Measurements from ENCODE around the gene DDX47.
"Not testable (repeated sequence)": the region's sequence is repeated elsewhere in the genome, so short reads cannot be mapped to it uniquely, and the experiment has no call there.

The DDX47 gene

DNA sequence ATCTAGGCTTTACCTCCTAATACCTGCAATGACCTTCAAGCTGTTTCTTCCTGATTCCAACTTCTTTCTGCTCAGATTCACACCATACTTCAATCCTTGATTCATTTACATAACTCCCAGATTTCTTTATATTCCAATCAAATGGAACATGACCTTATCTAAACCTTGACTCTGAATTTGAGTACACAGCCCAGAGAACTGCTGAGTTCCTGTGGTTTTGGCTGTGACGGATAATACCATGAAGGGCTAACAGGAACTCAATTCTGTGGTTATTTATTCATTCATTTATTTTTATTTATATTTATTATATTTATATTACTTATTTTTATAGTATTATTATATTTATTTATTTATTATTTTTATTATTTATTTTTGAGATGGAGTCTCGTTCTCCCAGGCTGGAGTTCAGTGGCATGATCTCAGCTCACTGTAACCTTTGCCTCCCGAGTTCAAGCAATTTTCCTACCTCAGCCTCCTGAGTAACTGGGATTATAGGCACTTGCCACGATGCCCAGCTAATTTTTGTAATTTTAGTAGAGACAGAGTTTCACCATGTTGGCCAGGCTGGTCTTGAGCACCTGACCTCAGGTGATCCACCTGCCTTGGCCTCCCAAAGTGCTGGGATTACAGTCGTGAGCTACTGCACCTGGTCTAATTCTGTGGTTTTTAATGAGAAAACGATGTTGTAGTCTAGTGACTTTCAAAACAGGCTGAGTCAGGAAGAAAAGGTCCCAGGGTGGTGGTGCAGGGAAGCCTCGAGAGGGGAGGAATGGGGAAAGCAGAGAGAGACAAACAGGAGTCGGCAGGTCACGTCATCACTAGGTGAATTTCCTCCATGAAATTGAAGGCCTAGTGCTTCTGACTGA lies 16.0 kb upstream of the DDX47 start:
- DNase-seq (ENCODE audit: low read depth in 2 of 2) = no peak

DNA sequence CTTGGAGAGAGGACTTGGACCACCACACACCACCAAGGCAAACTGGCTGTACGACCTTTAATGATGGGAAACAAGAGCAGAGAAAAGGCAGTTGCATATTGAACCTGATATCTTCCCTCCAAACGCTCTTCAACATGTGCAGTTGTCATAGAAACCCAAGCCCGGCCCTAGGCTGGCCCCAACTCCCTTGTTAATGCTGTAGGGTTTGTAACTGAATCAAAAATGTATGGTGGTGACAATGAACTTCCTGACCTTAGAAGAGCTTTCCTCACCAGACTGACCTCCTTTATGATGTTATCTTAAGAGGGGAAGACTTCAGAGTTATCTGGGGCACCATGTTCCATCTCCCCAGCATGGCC lies 15.4 kb upstream of the DDX47 start:
- no peak for DNase-seq (ENCODE audit: low read depth in 2 of 2)

DNA sequence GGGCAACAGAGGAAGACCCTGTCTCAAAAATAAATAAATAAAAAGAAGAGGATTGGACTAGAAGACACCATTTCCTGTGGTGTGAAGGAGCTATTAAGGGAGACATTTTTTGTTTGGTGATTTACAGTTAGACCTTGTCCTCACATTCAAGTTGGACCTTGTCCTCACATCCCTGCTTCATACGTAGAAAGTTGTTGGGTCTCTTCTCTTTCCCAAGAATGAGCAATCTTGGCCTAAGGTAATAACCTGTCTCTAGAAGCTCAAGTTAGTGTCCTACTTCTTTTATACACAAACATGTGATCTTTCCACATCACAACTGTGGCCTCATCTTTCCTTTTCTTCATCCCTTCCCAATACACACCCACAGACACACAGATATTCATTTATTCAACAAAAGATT lies 14.7 kb upstream of the DDX47 start:
- DNase-seq (ENCODE audit: low read depth in 2 of 2) = no peak

DNA sequence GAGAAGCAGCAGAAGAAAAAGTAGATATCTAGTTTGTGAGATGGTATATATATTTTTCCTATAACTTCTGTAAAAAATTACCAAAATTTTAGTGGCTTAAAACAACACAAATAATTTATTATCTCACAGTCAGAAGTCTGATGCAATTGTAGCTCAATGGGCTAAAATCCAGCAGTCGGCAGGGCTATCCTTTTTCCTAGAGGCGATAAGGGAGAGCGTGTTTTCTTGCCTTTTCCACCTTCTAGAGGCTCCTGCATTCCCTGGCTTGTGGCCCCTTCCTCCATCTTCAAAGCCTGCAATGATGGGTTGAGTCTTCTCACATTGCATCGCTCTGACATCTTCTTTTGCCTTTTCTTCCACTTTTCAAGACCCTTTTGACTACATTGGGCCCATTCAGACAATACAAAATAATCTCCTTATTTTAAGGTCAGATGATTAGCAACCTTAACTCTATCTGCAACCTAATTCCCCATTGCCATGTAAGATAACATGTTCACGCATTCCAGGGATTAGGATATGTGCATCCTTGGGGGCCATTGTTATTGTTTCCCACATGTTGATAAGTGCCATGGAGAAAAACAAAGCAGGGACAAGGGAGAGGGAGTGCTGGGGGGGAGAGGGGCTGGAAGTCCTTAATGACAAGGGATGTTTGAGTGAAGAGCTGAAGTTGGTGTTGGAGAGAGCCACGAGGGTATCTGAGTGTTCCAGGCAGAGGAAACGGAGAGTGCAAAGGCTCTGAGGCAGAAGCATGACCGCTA lies 13.8 kb upstream of the DDX47 start:
- DNase-seq (ENCODE audit: low read depth in 2 of 2) = no peak

DNA sequence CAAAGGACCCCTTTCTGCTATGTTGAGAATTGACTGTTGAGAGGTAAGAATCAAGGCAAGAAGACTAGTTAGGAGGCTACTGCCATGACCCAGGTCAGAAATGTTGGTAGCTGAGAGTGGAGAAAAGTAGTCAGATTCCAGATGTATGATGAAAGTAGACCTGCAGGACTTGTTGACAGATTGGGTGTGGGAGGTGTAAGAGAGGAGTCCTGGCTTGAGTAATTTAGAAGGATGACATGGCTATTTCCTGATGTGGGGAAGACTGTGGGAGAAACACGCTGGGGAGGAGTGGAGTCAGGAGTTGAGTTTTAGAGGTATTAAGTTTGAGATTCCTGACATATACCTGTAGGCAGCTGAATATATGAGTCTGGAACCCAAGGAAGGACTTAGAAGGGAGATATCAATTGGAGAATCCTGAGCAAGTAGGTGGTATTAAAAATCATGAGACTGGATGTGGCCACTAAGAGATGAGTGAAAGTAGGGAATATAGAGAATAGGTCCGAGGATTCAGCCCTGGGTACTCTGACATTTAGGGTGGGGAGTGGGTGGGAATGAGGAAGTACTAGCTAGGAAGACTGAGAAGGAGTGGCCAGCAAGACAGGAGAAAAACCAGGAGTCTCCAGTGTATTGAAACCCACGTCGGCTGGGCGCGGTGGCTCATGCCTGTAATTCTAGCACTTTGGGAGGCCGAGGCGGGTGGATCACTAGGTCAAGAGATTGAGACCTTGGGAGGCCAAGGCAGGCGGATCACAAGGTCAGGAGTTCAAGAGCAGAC lies 12.6 kb upstream of the DDX47 start:
- no peak for DNase-seq (ENCODE audit: low read depth in 2 of 2)

DNA sequence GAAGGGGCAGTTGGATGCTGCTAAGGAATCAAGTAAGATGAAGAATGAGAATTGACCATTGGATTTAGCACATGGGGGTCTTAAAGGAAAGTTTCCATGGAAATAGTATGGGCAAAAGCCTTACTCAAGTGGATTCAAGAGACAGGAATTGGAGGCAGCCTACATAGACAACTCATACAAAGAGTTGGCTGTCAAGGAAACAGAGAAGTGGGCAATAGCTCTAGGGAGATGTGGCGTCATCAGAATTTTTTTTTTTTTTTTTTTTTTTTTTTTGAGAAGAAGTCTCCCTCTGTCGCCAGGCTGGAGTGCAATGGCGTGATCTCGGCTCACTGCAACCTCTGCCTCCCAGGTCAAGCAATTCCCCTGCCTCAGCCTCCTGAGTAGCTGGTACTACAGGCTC lies 11.5 kb upstream of the DDX47 start:
- not testable (repeated sequence) for DNase-seq (ENCODE audit: low read depth in 2 of 2)

DNA sequence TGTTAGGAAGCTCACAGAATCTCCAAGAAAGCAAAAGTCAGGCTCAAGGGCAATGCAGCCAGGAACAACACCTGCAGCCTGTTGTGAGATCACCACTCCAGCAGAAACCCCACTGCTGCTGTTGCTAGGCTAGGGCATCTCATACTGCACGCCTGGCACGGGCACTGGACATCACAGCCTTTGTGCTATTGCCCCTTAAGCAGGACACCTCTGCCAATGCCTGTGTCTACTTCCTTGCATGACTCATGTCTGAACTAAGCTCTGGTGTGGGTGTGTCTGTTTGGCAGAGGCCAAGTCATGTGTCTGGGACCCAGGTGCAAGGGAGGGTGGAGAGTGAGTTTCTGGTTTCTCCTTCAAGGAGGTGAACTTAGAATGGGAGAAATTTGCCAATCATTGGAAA lies 10.0 kb upstream of the DDX47 start:
- DNase-seq (ENCODE audit: low read depth in 2 of 2) = no peak

DNA sequence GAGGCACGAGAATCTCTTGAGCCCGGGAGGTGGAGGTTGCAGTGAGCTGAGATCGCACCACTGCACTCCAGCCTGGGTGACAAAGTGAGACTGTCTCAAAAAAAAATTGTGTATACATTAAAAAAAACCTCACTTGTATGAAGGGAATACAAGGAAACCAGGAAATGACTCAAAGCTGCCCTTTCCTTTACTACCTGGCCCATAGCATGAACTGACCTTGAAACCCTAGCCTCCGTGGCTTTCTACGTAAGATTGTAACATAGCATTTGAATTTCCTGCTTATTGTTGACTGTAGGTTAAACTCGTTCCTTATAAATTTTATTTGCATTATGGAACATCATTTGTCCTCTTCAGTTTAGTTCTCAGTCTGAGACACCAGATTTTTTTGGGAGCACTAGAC lies 9.1 kb upstream of the DDX47 start:
- DNase-seq (ENCODE audit: low read depth in 2 of 2) = no peak

DNA sequence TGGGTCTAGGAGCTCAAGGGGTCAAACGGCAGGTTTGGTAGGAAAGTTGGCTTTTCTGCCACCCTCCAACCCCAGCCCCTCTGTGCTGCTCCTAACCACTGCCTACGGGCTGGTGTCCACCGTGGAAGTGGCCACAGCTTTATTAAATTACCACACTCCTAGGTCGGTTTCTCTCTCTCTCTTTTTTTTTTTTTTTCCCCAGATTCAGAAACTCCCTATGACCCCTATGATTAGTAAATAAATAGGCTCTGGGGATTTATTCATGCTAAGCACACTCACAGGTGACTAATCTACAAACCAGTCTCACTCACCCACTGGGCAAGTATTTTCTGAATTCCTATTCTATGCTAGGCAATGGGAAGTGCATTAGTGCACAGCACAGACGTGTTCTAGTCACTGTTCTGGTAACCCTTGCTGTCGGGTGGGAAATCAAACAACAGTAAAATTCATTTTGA lies 8.7 kb upstream of the DDX47 start:
- DNase-seq (ENCODE audit: low read depth in 2 of 2) = no peak

DNA sequence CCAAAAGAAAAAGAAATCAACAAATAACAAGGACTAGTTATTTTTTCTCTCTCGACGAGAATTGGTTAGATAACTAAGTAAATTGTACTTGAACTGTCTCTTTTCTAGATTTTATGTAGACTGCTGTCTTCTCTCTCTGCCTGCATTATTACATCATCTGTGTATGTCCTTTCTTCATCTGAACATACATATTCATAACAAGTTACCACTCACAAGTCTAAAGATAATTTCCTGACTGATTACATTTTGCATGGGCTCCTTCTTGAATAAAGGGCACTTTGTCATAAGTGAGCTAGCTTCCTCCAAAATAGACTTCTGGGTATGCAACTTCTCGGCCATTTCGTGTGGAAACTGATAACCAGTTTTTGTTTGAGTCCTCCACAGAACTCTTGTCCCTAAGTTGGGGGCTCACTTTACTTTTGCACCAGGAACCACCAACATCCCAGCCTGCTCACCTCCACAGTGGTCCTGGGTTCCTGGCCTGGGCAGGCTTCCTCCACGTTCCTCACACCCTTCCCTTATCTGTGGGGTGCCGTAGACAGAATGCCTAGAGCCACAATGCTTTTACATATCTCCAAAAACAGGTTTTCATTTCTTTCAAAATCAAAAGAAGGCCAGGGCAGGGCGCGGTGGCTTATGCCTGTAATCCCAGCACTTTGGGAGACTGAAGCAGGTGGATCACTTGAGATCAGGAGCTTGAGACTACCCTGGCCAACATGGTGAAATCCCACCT lies 6.2 kb upstream of the DDX47 start:
- DNase-seq (ENCODE audit: low read depth in 2 of 2) = no peak

DNA sequence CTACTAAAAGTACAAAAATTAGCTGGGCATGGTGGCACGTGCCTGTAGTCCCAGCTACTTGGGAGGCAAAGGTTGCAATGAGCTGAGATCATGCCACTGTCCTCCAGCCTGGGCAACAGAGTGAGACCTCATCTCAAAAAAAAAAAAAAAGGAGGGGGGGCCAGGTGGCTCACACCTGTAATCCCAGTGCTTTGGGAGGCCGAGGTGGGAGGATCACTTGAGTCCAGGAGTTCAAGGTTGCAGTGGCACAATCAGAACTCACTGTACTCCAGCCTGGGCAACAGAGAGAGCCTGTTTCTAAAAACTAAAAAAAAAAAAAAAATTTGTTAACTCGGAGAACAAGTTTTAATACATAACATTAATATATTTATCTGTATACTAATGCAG lies 5.6 kb upstream of the DDX47 start:
- not testable (repeated sequence) for DNase-seq (ENCODE audit: low read depth in 2 of 2)

DNA sequence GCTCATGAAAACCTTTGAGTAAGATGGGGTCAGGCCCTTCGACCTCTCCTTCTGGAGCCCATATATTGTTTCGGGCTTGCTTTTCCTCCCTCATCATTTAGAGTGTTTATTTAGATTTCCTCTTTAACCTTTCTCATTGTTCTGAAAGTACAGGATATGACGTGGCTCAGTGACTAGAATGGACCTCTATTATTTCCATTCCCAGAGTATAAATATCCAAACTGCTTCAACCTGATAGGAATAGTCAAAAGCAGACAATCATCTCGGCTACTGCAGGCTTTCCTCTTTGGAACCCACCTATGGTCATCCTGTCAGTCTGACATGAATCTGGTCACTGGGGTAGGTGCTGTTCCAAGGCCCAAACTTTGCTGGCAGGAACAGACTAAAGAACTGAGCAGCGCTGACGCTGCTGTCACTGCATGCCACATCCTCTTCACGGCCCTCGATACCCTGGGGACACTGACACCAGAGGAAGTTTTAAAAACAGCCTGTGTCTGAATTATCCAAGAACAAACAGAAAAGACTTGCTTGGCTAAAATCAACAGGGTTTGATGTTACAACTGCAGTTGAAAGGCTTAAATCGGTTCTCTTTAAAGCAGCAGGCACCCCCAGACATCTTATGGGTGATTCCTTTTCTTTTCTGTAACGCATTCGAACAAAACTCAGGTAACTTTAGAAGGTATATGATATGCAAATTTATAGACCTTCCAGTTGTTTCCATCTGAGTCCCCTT lies 5.0 kb upstream of the DDX47 start:
- DNase-seq (ENCODE audit: low read depth in 2 of 2) = no peak

DNA sequence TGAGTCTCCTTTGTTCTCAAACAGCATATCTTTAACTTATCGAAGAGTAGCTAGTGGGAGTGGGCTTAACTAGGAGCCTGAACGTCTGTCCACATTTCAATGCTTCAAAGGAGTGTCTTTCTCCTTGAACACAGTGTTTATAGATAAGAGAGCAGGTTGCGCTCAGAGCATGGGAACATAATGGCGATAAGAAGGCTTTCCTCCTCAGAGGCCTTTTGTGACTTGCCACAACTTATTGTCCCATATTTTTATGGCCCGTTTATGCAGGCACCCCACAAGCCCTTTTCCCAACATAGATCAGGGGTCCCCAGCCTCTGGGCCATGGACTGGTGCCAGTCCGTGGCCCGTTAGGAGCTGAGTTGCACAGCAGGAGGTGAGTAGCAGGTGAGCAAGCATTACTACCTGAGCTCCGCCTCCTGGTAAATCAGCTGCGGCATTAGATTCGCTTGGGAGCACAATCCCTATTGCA lies 2.6 kb upstream of the DDX47 start:
- no peak for DNase-seq (ENCODE audit: low read depth in 2 of 2)

DNA sequence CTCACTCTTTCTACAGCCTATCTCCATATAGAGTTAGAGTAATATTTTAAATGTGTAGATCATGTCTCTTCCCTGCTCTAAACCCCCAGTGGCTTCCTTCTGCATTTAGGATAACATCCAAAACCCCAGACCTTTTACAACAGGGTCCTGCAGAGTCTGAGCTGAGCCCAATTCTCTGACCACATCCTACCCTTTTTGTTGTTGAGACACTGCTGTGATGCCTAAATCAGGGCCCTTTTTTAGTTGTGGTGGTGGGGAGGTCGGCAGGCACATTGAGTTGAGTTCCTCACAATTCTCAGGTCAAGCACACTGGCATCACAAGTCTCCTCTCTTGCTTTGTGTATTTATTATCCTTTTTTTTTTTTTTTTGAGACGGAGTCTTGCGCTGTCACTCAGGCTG lies 1.8 kb upstream of the DDX47 start:
- no peak for DNase-seq (ENCODE audit: low read depth in 2 of 2)

DNA sequence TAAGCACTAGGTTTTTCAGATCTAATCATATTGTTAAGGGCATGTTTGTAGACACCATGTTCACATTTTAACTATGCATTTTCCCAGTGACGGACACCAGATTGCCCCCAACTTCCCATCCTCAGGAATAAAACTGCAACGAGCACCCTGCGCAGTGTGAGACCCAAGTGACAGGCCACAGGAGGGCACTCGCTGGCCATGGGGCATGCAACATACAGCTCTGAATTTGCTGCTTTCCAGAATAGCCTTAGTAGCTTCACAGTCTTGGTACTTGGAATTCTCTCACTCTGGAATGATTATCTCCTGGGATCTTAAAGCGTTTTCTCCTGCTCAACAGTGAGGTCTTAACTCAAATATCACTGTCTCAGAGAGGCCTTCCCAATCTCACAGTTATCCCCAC lies 972 bp upstream of the DDX47 start:
- DNase-seq (ENCODE audit: low read depth in 2 of 2) = no peak

DNA sequence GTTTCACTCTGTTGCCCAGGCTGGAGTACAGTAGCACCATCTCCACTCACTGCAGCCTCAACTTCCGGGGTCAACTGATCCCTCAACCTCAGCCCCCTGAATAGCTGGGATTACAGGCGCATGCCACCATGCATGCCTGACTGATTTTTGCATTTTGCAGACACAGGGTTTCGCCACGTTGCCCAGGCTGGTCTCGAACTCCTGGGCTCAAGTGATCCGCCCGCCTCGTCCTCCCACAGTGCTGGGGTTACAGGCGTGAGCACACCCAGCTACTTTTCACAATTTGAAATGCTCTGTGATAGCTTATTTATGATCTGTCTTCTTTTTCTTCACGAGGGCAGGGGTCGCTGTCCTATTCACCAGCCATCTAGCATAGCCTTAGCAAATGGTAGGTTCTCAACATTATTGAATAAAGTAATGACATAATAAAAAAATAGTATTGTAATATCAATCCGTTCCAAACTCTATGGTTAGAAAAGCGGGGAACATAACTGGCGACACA lies 477 bp upstream of the DDX47 start:
- no peak for DNase-seq (ENCODE audit: low read depth in 2 of 2)

DNA sequence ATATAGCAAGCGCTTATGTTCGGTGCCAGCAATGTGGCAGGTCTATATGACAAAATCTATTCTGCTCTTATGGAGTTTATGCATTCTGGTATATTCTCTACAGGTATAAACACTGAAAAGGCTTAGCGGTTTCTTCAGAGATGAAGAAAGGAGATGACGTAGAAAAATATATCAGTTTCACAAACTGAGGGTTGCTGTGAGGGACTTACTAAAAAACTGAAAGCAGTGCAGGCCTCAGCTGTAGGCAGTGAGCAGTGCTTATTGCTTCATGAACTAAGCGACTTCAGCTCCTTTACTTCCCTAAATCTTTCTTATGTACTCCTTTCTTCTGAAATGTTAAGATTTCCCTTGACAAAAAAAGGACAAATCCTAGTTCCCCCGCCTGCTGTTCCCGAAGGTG lies 4.5 kb downstream of the DDX47 start:
- DNase-seq (ENCODE audit: low read depth in 2 of 2) = no peak

DNA sequence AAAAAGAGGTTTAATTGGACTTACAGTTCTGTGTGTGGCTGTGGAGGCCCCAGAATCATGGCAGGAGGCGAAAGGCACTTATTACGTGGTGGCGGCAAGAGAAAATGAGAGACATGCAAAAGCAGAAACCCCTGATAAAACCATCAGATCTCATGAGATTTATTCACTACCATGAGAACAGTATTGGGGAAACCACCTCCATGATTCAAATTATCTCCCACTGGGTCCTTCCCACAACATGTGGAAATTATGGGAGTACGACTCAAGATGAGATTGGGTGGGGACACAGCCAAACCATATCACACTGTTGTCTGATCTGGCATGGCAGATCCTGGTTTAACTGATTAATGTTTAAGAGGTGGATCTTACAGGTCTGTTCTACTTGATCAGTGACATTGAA lies 5.6 kb downstream of the DDX47 start:
- DNase-seq (ENCODE audit: low read depth in 2 of 2) = no peak

DNA sequence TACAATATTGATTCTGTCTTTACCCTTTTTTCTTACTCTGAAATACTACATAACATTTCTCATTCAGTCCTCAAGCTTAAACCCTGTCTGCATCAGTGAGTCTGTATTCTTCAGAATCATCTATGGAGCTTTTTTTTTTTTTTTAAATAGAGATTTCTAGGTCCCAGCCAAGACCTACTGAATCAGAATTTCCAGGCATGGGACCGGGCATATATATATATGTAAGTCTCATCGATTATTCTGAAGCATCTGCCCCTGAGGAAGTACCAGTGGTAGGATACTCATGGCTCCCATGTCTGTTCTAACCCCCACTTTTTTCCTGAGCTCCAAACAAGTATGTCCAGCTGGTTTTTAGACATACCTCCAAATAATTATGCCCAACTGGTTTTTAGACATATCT lies 6.1 kb downstream of the DDX47 start:
- no peak for DNase-seq (ENCODE audit: low read depth in 2 of 2)

DNA sequence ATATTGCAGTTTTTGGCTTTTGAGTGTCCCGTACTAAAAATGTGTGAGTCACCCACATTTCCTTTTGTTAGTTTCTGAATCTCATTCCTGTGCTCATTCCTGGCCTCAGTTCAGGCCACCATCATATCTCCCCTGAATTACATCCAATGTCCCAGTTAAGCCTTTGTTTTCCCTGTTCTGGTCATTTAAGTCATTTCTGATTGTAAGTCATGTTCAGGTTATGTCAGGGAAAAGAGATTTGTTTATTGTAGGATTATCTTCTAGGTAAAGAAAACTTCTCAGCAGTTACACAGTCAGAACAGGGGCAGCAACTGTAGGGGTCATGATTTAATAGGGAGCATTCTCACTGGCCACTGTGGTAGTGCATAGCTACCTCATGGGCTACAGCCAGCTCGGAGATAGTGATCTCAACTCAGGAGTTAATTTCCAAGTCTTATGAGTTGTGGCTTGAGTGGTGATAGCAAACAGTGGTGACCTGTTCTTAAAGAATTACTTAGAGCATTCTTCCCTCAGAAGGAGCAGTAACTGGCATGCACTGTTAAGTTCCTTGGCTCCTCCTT lies 6.7 kb downstream of the DDX47 start:
- DNase-seq (ENCODE audit: low read depth in 2 of 2) = no peak
